H1 (cell line): ENCODE results near the gene GRIK2. TPM values are rescaled to one million over a fixed set of nuclear protein-coding genes. Genes with fewer than 3 reads are reported as not detected.

Source experiments
- CTCF ChIA-PET: fragments of 300-600 bp; sonication (Branson Sonifier 250); formaldehyde crosslinking; loops from one replicate; lab custom pipeline; 2021; ENCODE audit not compliant: partially characterized antibody; lab: Charles Lee
- POLR2A ChIA-PET: fragments of 300-600 bp; sonication (Branson Sonifier 250); formaldehyde crosslinking; loops from one replicate; lab custom pipeline; 2021; ENCODE audit warnings: inconsistent platforms; ENCODE audit not compliant: partially characterized antibody; lab: Charles Lee
- DNase-seq, 2 experiments: peaks; one replicate each; pipeline versions ENCODE4 v3.0.0 to v3.0.0-alpha.2; 2010 to 2022; ENCODE audit warnings: low spot score in 2 of 2, low read depth in 1 of 2, mixed read lengths in 1 of 2
- FAIRE-seq: peaks from 2 replicates; lab custom pipeline; 2011; peaks lifted over from hg19 to GRCh38; lab: Jason Lieb, UNC
- H2AFZ ChIP-seq: 2 replicates; pipeline ENCODE4 v1.8.1; 2012; ENCODE audit warnings: low read length, inconsistent platforms
- H2AK5ac ChIP-seq: 2 replicates; pipeline ENCODE4 v1.6.1; 2013; ENCODE audit warnings: low read depth, low read length
- H2BK120ac ChIP-seq: replicated peaks from 2 replicates; pipeline ENCODE3; 2013; ENCODE audit warnings: low read depth, low read length, inconsistent platforms
- H2BK12ac ChIP-seq: 2 replicates; pipeline ENCODE4 v1.6.1; 2013; ENCODE audit warnings: low read depth, low read length
- H2BK15ac ChIP-seq: 2 replicates; pipeline ENCODE4 v1.6.1; 2013; ENCODE audit warnings: low read length
- H2BK20ac ChIP-seq: 2 replicates; pipeline ENCODE4 v1.6.1; 2013; ENCODE audit warnings: low read length
- H2BK5ac ChIP-seq: 2 replicates; pipeline ENCODE4 v1.6.1; 2013; ENCODE audit warnings: low read depth, low read length
- H3K14ac ChIP-seq: 2 replicates; pipeline ENCODE4 v1.6.1; 2013; ENCODE audit warnings: inconsistent platforms; ENCODE audit not compliant: insufficient read length
- H3K18ac ChIP-seq: 2 replicates; pipeline ENCODE4 v1.6.1; 2013; ENCODE audit warnings: low read length; ENCODE audit errors: extremely low read depth
- H3K23ac ChIP-seq: 2 replicates; pipeline ENCODE4 v1.6.1; 2013; ENCODE audit warnings: inconsistent platforms; ENCODE audit not compliant: insufficient read length
- H3K23me2 ChIP-seq: 2 replicates; pipeline ENCODE4 v1.6.1; 2013; ENCODE audit warnings: low read depth, low read length
- H3K27ac ChIP-seq: 2 replicates; pipeline ENCODE4 v1.6.1; 2011; ENCODE audit warnings: low read depth, low read length, inconsistent platforms
- H3K27me3 ChIP-seq, 4 experiments: replicated peaks in 1 of 4; 1 replicate in 1 of 4; 2 replicates in 3 of 4; pipeline versions ENCODE4 v1.6.1 to v1.8.1; 2011 to 2013; ENCODE audit warnings: low read length in 3 of 4, mild to moderate bottlenecking in 3 of 4, inconsistent platforms in 2 of 4, mixed read lengths in 2 of 4, moderate library complexity in 1 of 4; ENCODE audit not compliant: control insufficient read depth in 3 of 4, insufficient read depth in 3 of 4; ENCODE audit errors: extremely low read depth in 1 of 4
- H3K36me3 ChIP-seq, 4 experiments: 2 replicates each; pipeline versions ENCODE4 v1.6.1 to v1.8.1; 2011 to 2013; ENCODE audit warnings: mild to moderate bottlenecking in 4 of 4, low read length in 3 of 4, moderate library complexity in 2 of 4, control low read depth in 1 of 4, inconsistent platforms in 1 of 4; ENCODE audit not compliant: insufficient read depth in 4 of 4, control insufficient read depth in 2 of 4
- H3K4ac ChIP-seq: replicated peaks from 2 replicates; pipeline ENCODE3; 2013; ENCODE audit warnings: low read length, low read depth, mixed read lengths, inconsistent platforms; ENCODE audit not compliant: insufficient read length
- H3K4me1 ChIP-seq, 4 experiments: replicated peaks in 1 of 4; 1 replicate in 1 of 4; 2 replicates in 3 of 4; pipeline versions ENCODE4 v1.6.1 to v1.8.1; 2011 to 2013; ENCODE audit warnings: low read length in 3 of 4, inconsistent platforms in 2 of 4, mixed read lengths in 1 of 4; ENCODE audit not compliant: insufficient read depth in 4 of 4, control insufficient read depth in 3 of 4
- H3K4me2 ChIP-seq, 2 experiments: 2 replicates each; pipeline versions ENCODE4 v1.6.1 to v1.8.1; 2011 to 2013; ENCODE audit warnings: low read depth in 2 of 2, low read length in 2 of 2, control low read depth in 1 of 2, inconsistent platforms in 1 of 2, mild to moderate bottlenecking in 1 of 2; ENCODE audit not compliant: insufficient read depth in 1 of 2
- H3K4me3 ChIP-seq, 4 experiments: fragments of 200-600, 300-600 bp in 1 of 4; sonication (generic), shearing (Covaris generic), sonication (Bioruptor Twin) in 1 of 4; 2 replicates each; pipeline versions ENCODE4 v1.5.1 to v1.8.1; 2011 to 2016; ENCODE audit warnings: low read length in 4 of 4, low read depth in 3 of 4, control low read depth in 2 of 4, inconsistent platforms in 2 of 4, mild to moderate bottlenecking in 2 of 4, mixed read lengths in 1 of 4, moderate library complexity in 1 of 4; ENCODE audit not compliant: insufficient read depth in 2 of 4; ENCODE audit errors: extremely low read depth in 1 of 4
- H3K56ac ChIP-seq: replicated peaks from 2 replicates; pipeline ENCODE3; 2013; ENCODE audit warnings: low read depth, mild to moderate bottlenecking, mixed read lengths, low read length, inconsistent platforms; ENCODE audit not compliant: insufficient read length
- H3K79me1 ChIP-seq: 2 replicates; pipeline ENCODE4 v1.6.1; 2013; ENCODE audit warnings: low read depth, low read length, control low read depth
- H3K79me2 ChIP-seq, 2 experiments: 2 replicates each; pipeline versions ENCODE4 v1.6.1 to v1.8.1; 2012 to 2013; ENCODE audit warnings: low read length in 2 of 2, mild to moderate bottlenecking in 2 of 2, inconsistent platforms in 1 of 2; ENCODE audit not compliant: insufficient read depth in 2 of 2, control insufficient read depth in 1 of 2
- H3K9ac ChIP-seq, 4 experiments: replicated peaks in 1 of 4; 1 replicate in 1 of 4; 2 replicates in 3 of 4; pipeline versions ENCODE4 v1.6.1 to v1.8.1; 2011 to 2013; ENCODE audit warnings: low read depth in 3 of 4, low read length in 3 of 4, control low read depth in 2 of 4, mild to moderate bottlenecking in 2 of 4, moderate library complexity in 2 of 4, inconsistent platforms in 1 of 4; ENCODE audit errors: extremely low read depth in 1 of 4
- H3K9me3 ChIP-seq, 2 experiments: 2 replicates each; pipeline versions ENCODE4 v1.6.1 to v1.8.1; 2012 to 2013; ENCODE audit warnings: mild to moderate bottlenecking in 2 of 2, moderate library complexity in 2 of 2, control low read depth in 1 of 2, inconsistent platforms in 1 of 2, low read depth in 1 of 2, low read length in 1 of 2, mixed read lengths in 1 of 2; ENCODE audit not compliant: insufficient read depth in 2 of 2
- H4K20me1 ChIP-seq, 2 experiments: replicated peaks in 1 of 2; 2 replicates each; pipeline versions ENCODE3 to v1.8.1; 2011 to 2013; ENCODE audit warnings: inconsistent platforms in 2 of 2, low read length in 2 of 2, mild to moderate bottlenecking in 1 of 2; ENCODE audit not compliant: insufficient read depth in 2 of 2, control insufficient read depth in 1 of 2
- H4K5ac ChIP-seq: 2 replicates; pipeline ENCODE4 v1.6.1; 2013; ENCODE audit warnings: low read length, low read depth, mixed read lengths, inconsistent platforms; ENCODE audit not compliant: insufficient read length
- H4K8ac ChIP-seq: 2 replicates; pipeline ENCODE4 v1.8.0; 2013; ENCODE audit warnings: mild to moderate bottlenecking, moderate library complexity, low read length, inconsistent platforms; ENCODE audit not compliant: insufficient read depth; ENCODE audit errors: extremely low read depth
- H4K91ac ChIP-seq: replicated peaks from 2 replicates; pipeline ENCODE3; 2013; ENCODE audit warnings: low read length, mixed read lengths, inconsistent platforms; ENCODE audit not compliant: insufficient read length
- HDAC6 ChIP-seq: IDR thresholded peaks from one replicate; pipeline ENCODE4 v1.7.1; 2012; ENCODE audit warnings: low read depth, mild to moderate bottlenecking, inconsistent platforms, low read length, moderate library complexity
- JUN ChIP-seq: IDR thresholded peaks from 2 replicates; pipeline ENCODE4 v1.6.1; 2011; ENCODE audit warnings: low read depth, mild to moderate bottlenecking, improper control_type of control experiment, low read length
- JUND ChIP-seq: IDR thresholded peaks from 2 replicates; pipeline ENCODE4 v1.6.1; 2011; ENCODE audit warnings: mild to moderate bottlenecking, improper control_type of control experiment, low read length
- TBP ChIP-seq: IDR thresholded peaks from 2 replicates; pipeline ENCODE4 v1.6.1; 2011; ENCODE audit warnings: low read depth, low read length, improper control_type of control experiment
- YY1 ChIP-seq: IDR thresholded peaks from 2 replicates; pipeline ENCODE4 v1.6.1; 2011; ENCODE audit warnings: low read depth, mild to moderate bottlenecking, low read length
- WGBS, 2 experiments: shearing (Covaris generic) in 1 of 2; methylation state at CpG; one replicate each; pipeline versions ENCODE4 v1.1.6 to v1.1.7; 2013 to 2015; ENCODE audit warnings: low lambda C conversion rate in 2 of 2, mixed read lengths in 2 of 2, inconsistent platforms in 1 of 2, low coverage in 1 of 2, missing lambda C conversion rate in 1 of 2; ENCODE audit not compliant: insufficient replicate concordance in 2 of 2, insufficient coverage in 1 of 2, insufficient read length in 1 of 2; ENCODE audit errors: extremely low coverage in 1 of 2, missing lambda C conversion rate in 1 of 2; 5-methylcytosine and 5-hydroxymethylcytosine counted together
- polyA plus RNA-seq, 7 experiments: library from polyadenylated mRNA; depleted of rRNA in 3 of 7; stranded (reverse) in 5 of 7; unstranded in 2 of 7; fragments of >200 nt in 5 of 7; fragments of 200-250 nt in 2 of 7; gene quantifications; 1 replicate in 5 of 7; 2 replicates in 1 of 7; 4 replicates in 1 of 7; pipeline versions ENCODE4 v1.2.1 to v1.2.3, GENCODE V29; 2011 to 2013; ENCODE audit warnings: missing spikeins in 2 of 7, mixed read lengths in 2 of 7
- total RNA-seq: library from RNA; stranded (reverse); fragmentation: NEBNext Ultra II Directional; extraction: Animal tissue kit (Norgen Biotek cat#: 25700); gene quantifications from 2 replicates; pipeline ENCODE4 v1.2.1, GENCODE V29; 2021

The GRIK2 gene
- total and polyA plus RNA-seq, 2 of the 8 experiments (the other 6 are each of a cell fraction or from before 2014, with no cell fraction given) = 1.8 to 2.2 TPM

- H2AFZ ChIP-seq = no peak overlapping the region; the same call in 1 of the 2 replicates
- TF ChIP-seq YY1 (no peak), JUN (no peak), JUND (no peak), HDAC6 (no peak), TBP (no peak)
- TF ChIP-seq, all 59 proteins: peak for 0
- CTCF ChIA-PET = no interaction called here
Observed at GRCh38 chr6:101878554-101879276, 485.2 kb downstream of the GRIK2 start.

More at GRCh38 chr6:101878554-101879276, 485.2 kb downstream of the GRIK2 start:
- Histone ChIP-seq H3K27me3 (no peaks in the 10 kb centered on the region), H3K56ac (no peak overlapping the region), H3K9ac (no peak overlapping the region), H3K9me3 (no peaks in the 10 kb centered on the region), H3K18ac (no peak overlapping the region), H3K79me2 (no peaks in the 10 kb centered on the region), H2BK5ac (no peak overlapping the region), H4K20me1 (no peaks in the 10 kb centered on the region), H2BK15ac (no peak overlapping the region), H3K4ac (no peak overlapping the region), H2BK12ac (no peak overlapping the region), H3K27ac (no peak overlapping the region), H3K14ac (no peak overlapping the region), H2AK5ac (no peak overlapping the region), H4K91ac (no peak overlapping the region), H2BK20ac (no peak overlapping the region), H4K5ac (no peak overlapping the region), H3K4me2 (no peak overlapping the region), H3K36me3 (no peaks in the 10 kb centered on the region), H3K23me2 (no peaks in the 10 kb centered on the region), H4K8ac (no peak overlapping the region), H3K4me3 (no peak overlapping the region), H2BK120ac (no peak overlapping the region), H3K23ac (no peak overlapping the region), H3K79me1 (no peaks in the 10 kb centered on the region), H3K4me1 (peaks cover 0 to 3% (median 0%) of the 10 kb centered on the region in 4 experiments; a peak in 1 of 7 replicates)
- no peak for DNase-seq
- POLR2A ChIA-PET = no interaction called here
- WGBS, 2 experiments = 91% methylated on average over 7 of the region's 7 CpGs; no CpG with 5 or more reads in 1 of the 2 experiments
- FAIRE-seq = no peak
